ENCODE data around the gene BTBD16.

DNA sequence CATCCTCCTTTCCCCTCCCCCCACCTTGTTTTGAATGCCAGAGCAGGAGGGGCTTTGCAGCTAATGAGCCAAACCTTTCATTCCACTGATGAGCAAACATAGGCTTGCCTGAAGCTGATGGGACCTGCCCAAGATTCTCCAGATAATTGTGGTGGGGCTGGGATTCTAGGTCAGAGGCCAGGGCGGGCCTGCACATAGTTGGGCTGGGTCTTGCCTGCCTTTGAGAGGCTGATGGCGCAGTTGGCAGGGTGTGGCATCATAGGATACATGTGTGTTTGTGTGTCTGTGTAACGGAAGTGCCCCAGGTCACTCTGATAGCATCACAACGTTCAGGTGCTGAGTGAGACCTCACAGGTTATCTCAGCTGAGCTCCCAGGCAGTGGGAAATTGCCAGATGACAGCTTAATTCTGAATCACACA, 22.9 kb downstream of the BTBD16 start:
- TF ChIP-seq POLR2A (IDR thresholded peaks at IDR 0.05) = no peak
- TF ChIP-seq, protein P1, sequence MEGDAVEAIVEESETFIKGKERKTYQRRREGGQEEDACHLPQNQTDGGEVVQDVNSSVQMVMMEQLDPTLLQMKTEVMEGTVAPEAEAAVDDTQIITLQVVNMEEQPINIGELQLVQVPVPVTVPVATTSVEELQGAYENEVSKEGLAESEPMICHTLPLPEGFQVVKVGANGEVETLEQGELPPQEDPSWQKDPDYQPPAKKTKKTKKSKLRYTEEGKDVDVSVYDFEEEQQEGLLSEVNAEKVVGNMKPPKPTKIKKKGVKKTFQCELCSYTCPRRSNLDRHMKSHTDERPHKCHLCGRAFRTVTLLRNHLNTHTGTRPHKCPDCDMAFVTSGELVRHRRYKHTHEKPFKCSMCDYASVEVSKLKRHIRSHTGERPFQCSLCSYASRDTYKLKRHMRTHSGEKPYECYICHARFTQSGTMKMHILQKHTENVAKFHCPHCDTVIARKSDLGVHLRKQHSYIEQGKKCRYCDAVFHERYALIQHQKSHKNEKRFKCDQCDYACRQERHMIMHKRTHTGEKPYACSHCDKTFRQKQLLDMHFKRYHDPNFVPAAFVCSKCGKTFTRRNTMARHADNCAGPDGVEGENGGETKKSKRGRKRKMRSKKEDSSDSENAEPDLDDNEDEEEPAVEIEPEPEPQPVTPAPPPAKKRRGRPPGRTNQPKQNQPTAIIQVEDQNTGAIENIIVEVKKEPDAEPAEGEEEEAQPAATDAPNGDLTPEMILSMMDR (IDR thresholded peaks at IDR 0.05) = no peak

Data from body of pancreas (tissue), 4 donors.